Fibroblast of peridontal ligament (primary cell): ENCODE results near the gene NF1.

Source experiments
- DNase-seq: peaks from one replicate; pipeline ENCODE4 v3.0.0-alpha.2; 2010; ENCODE audit errors: extremely low read depth

Gene NF1

DNA sequence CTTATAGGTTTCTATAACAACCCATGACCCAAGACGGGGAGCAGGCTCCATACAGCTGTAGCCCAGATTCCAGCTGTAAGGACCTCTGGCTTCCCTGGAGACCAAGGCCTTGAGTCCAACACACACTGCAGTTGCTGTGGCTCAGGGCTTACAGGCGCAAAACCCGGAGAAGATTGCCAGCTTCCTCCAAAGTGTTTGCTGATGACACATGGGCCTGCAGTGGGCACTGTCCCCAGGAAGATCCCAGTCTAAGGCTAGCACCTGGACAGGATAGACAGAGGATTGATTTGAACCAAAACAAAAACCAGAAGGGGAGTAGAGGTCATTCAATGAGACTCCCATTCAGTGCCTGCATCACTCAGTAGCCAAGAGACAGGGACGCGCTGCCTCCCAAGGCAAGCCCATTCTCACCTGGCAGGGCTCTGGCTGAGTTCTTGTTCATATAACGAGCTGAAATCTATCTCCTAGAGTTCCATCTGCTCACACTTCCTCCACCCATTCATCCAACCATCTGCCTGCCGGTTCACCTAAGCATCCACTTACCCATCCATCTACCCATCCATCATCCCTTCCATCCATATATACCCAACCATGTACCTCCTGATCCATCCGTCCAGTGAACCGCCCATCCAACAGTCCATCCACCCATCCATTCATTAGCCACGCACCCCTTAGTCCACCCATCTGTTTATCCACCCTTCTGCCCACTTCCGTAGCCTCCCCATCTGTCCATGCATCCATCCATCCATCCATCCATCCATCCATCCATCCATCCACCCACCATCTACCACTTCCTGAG lies 306.9 kb downstream of the NF1 start:
- DNase-seq = no peak

DNA sequence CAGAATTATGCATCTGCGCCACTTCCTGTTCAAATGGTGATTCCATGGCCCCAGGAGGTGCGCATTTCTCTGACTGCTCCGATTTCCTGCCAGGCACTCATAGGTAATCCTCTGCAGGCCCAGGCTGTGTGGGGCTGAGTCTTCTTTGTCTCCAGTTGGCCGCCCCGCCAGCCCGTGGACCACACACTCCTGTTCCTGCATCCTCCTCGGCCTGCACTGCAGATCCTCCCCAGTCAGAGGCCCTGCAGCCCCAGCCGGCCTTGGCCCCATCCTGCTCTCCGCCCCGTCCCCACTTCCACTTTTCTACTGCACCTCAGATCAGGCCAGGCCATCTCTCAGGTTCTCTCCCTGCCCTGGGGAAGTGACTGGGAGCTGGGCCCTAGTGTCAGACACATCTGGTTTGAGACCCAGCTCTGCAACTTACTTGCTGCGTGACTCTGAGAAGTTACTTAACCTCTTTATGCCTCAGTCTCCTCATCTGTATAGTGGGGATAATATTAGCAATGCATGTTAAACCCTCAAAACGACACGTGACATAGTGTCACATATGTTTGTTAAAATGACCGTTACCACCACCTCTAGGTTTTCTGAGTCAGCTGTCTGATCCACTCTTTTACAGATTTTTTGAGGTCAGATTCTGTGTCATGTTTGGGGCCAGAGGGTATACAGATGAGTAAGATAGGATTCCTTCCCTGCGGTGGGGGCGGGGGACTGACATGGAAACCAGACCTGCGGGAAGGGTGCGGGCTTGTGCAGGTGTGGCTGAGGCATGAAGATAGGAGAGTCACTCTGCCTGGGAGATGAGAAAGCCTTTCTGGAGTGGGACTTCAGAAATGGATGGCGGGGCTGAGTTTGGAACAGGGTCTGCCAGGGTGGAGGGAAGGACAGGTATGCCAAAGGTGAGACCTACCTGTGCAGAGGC lies 309.5 kb downstream of the NF1 start:
- no peak for DNase-seq

DNA sequence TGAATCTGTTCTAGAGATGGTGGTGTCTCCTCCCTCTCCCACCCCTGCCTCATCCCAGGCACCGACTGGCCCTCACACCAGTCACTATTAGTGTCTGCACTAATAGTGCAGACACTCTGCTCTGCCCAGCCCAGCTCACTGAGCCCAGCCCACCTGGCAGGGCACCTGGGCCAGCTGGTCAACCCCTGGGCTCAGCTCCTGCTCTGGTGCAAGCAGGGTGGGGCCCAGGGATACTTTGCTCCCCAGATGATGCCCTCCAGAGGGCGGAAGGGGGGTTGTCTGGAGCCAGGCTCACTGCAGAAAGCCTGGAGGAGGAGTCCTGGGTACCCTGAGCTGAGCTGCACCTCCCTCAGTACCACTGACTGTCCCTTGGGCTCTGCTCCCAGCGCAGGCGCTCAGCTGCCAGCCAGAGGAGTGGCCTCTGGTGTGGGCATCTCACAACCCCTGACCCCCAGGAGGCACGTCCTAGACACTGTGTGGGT lies 311.2 kb downstream of the NF1 start:
- no peak for DNase-seq

DNA sequence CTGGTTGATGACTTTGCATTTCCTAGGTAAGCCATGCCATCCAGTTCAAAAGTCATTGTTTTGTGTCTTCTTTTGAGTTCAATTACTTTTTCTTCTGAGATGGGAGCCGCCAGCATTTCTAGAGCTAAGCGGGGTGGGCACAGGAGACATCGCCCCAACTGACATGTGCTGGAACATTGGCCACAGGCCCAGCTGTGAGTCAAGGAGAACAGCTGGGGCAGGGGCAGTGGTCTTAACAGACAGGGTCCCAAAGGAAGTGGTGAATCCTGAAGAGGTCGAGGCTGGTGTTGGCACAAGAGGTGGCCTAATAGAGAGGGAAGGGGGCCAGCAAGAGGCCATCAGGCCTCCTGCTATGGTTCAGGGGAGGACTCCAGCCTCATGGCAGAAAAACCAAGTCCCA lies 313.8 kb downstream of the NF1 start:
- DNase-seq = no peak

DNA sequence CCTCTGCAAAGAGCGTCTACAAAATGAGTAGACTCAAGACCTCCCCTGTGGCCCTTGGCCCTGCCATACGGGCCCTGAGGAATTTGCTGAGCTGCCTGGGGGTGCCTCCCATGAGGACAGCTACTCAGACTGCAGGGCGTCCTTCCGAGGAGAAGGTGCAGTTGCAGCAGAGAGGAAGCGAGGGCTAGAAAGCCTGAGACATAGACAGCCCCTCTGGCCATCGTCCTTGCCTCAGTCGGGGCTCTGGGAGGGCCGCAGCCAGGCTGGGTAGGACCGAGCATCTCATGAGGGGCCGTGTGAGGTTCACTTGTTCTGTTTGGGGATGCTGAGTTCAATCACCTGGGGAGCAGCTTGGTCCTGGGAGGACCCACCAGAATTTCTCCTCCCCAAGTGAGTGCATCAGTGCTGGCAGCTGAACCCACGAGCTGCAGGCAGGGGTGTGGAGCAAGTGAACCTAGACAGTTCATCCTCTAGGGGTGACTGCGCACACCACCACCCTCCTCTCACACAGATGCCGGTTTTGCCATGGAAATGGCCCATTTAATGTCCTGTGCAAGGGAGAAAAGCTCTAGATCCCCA lies 317.0 kb downstream of the NF1 start:
- DNase-seq = no peak

DNA sequence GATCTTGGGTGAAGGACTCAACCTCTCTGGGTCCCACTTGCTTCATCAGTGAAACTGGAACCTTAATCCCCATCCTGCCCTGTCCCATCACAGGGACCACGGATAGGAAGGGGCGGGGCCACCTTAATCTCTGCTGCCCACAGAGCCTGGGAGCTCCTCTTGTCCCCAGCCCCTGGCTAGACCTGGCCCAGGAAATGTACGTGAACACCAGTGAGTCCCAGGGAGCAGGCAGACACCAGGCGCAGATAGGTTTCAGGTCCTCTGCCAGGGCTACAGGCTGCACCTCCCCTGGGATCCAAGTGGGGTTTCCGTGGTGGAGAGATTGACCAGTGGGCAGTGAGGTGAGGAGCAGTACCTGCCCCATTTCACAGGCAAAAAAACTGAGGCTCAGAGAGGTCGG lies 317.7 kb downstream of the NF1 start:
- DNase-seq = no peak

DNA sequence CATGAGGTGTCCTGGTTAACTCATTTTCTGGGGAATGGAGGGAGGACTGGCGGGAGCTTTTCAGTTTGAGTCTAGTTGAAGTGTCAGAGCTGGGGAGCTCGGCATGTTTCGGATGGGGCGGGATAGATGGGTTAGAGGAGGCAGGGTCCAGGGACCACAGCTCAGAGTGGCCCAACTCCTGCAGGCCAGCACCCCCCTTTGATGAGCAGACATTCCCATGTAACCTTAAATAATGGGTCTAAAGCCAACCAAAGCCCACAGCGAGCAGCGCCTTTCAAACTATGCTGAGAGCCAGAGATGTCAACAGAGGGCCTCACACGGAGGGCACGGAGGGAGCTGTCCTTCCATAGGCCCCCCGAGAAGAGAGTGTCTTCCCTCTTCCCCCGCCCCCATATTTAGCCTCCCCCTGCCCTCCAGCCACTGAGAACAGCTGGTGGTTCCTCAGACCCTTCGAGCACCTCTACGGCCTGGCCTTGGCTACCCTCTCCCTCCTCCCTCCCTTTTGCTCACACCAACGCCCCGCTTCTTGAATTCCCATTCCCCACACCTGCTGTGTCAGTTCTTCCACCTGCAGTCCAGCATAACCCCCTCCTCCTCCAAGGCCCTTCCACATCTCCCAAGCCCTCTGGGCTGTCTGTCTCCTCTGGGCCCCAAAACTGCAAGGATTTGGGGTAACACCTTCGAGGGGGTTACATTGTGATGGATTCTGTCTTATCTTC lies 318.5 kb downstream of the NF1 start:
- DNase-seq = no peak

DNA sequence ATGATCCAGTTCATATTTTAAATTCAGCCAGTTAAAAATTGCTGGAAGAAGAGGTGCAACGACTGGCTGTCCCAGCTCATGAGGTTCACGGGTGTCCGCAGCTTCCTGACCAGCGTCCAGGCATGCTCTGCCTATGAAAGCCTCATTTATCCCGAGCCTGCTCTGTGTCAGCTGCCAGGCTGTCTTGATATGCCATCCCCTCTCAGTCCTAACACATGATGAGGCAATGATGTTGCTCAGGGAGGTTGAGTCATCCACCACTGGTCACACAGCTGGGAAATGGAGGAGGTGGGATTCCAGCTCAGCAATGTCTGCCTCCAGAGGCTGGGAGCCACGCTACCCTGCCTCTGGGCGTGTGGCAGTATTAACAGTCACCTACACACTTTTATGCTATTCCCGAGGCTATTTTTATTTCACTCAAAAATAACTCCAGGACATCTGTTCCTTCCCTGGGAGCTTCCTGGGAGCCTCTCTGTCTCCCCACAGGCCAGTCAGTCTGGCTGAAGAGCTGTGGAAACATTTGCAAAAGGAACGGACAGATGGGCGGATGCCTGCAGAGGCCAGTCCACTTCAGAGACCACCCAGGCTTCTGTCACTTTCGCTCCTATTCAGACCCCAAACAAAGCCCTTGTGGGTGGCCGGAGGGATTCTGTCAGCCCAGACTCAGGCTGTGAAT lies 319.2 kb downstream of the NF1 start:
- DNase-seq = peak; percentile 49

DNA sequence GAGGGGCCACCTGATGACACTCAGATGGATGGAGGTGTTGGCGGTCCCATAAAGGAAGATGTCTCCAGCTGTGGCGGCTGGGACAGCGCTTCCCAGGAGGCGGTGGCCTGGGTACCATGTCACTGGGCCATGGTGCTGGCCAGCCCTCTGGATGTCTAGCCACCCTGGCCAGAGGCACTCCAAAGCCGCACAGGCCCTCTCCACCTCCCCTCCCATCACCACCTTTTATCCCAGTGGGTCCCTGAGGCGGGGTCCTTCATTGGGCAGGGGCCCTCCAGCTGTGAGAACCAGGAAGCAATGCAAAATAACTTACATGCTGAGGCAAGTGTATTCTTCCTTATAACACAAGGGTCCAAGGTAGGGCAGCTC lies 319.8 kb downstream of the NF1 start:
- DNase-seq = no peak

DNA sequence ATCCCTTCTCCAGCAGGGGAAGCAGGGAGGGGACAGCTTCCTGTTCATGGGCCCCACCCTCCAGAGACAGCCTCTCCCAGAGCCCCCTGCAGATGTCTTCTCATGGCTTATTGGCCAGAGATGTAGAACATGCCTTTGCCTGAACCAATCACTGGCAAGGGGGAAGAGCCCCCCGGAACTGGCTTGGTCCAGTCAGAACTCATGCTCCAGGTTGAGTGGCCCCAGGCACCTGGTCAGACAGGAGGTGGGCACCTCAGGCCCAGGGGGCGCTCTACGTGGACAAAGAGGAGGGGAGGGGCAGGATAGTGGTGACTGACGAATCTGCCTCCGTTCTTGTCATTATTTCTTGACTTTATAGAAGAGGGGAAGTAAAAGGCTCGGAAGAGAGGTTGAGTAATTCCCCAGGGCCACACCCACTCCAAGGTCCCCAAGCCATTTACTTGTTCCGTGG lies 320.3 kb downstream of the NF1 start:
- DNase-seq = no peak

DNA sequence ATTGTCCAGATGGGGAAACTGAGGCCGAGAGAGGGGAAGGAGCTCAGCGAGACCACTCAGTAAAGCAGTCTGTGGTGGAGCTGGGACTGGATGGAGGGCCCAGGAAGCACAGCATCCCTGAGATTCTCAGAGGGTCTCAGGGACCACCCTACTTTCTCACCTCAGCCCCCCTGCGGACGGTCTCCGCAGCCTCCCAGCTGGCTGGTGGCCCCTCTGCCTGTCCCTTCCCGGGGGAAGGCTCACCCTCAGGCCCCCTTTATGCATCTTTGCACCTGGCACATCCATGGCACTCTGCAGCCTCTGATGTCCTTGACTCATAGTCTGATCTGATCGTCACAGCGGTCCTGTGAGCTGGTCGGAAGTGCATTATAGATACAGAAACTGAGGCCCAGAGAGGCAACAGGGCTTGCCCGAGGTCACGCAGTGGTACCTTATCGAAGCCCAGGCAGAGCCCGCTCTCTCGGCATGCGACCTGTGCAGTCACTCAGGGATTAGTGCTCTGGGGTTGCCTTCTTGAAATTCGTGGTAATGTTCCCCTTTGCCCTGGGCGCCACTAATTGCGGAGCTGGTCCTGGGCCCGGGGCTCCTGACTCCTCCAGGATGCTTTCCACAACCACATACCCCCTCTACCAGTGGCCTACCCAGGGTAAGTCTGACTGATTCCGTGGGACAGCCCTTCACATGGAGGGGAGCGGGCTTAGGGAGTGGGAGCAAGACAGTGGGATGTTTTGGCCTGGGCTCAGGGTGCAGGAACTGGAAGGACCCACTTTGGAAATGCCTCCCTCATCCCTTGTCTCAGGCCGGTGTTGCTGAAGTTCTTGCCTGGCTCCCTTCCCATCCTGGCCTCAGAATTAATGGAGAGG lies 321.1 kb downstream of the NF1 start:
- DNase-seq = no peak

DNA sequence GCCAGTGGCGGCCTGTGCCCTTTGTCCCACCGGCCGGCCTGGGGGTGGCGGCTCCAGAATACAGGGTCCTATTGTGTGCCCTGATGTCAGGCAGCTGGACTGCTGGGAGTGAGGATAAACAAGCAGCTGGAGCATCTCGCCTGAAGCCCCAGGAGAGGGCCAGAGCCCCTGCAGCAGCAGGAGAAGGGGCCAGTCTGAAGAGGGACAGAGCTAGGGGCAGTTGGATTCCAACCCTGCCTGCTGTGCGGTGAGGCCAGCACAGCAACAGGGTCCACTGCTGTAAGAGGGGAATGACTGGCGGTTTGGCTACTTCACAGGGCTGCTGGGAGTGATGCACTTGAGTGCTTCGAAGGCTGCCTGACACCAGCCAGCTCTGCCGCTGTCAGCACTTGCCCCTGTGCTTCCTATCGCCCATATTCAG lies 321.7 kb downstream of the NF1 start:
- no peak for DNase-seq

DNA sequence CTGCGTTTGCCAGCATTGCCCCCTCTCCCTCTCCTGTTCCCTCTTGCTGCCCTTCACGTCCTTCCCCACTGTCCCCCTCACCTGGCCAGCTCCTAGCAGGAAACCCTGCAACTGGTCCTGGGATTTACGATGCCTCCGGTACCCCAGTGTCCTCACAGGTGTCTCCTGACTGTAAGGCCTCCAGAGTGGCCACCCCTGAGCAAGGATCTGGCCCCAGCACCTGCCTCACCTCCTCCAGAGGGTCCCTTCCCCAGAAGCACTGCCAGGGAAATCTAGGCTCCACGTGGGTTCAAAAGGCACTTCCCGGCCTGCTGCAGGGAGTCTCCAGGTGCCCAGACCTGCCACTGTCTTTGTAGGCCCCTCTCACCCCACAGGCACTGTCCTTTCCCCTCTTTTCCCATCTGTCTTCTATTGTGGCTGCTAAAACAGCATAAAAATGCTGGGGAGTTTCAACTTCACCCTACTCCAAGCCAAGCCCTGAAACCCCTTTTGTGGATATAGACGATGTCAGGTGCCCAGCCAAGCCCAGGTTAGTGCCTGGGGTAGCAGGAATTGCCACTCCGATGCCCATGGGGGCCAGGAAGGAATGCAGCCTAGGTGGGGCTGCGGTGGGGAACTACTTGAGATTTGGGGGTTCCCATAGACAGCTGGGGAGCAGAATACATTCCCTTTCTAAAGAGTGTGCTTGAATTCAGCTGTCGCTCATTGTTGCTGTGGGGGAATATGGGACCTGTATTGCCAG lies 322.4 kb downstream of the NF1 start:
- no peak for DNase-seq

DNA sequence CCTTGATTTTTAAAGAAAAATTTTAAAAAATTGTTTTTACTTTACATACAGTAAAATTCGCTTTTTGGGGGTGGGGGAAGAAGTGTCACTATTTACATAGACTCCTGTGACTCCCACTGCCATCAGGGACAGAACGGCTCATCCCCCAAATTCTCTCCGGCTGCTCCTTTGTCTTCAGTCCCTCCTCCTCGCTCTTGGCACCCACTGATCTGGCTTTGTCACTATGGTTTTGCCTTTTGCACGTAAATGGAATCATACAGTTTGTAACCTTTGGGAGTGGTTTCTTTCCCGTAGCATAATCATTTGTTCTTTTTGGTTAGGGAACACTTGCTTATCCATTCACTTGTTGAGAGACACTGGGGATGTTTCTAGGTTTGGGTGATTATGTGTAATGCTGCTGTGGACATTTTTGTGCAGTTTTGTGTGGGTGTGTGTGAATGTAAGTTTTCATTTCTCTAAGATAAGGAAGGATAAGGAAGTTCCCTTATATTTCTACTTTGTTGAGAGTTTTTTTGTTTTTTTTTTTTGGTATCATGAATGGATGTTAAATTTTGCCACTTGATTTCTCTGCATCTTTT lies 324.1 kb downstream of the NF1 start:
- no peak for DNase-seq

DNA sequence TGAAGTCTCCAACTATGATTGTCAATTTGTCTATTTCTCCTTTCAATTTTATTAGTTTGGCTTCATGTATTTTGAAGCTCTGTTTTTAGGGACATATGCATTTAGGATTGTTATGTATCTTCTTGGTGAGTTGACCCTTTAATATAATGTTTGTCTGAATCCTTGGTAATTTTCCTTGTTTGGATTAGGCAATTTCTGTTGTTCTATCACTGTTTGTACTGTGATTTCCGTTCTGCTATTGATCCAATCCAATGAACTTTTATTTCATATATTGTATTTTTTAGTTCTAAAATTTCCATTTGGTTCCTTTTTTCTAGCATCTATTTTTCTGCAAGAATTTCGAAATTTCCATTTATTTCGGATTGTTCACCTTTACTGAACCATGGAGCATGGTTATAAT lies 327.7 kb downstream of the NF1 start:
- no peak for DNase-seq

DNA sequence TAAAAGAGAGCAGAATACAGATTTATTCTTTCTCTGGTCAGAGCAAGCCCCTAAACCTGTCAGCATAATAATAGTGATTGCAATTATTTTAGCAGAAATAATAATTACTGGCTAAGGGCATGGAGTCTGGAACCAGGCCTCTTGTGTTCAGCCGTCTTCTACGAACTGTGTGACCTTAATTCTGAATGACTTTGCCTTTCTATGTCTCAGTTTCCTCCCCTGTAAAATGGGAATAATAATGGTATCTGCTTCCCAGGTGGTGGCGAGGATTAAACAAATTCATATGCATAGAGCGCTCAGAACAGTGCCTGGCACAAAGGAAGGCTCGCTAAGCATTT lies 330.1 kb downstream of the NF1 start:
- no peak for DNase-seq

DNA sequence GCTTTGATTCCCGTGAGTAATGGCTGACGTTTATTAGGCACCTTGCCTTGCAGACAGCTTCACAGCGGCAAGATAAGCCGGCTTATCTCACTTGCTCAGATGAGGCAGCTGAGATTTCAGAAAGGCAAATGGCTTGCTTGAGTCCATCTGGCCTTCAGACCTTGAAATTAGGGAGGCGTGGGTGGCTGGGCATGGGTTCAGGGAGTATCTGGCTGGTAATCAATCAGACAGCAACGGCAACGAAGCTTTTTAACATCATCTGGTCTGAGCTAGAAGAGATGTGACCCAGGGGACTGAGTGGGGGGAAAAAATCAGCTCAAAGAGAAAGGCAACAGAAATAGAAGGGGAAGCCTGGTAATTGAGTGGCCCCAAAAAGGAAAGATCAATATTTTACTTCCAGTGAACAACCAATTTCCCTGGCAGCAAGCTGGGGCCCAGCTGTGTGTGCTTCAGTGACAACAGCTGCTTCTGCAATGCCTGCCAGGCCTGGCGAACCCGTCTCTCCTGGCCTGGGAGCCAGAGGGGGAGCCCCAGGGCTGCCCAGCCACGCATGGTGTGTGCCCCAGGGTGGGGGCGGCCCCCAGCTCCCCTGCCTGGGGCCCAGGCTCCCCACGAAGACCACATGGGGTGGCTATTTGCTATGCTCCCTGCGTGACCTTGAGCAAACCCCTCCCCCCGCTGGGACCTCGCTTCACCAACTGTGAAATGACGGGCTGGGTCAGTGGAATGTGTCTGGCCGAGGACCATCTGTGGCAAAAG lies 330.7 kb downstream of the NF1 start:
- no peak for DNase-seq
